OCI-LY3 (cell line): ENCODE measurements around the gene SORCS3.

Experiments used
- H2AFZ ChIP-seq: fragments of 200-600, 300-600 bp; shearing (Covaris generic); 2 replicates; pipeline ENCODE4 v1.6.0; 2014; ENCODE audit warnings: antibody characterized with exemption, low read depth, low read length
- H3K27ac ChIP-seq: fragments of 200-600, 300-600 bp; sonication (generic); 2 replicates; pipeline ENCODE4 v1.5.1; 2014; ENCODE audit warnings: mild to moderate bottlenecking, low read length, moderate library complexity, mixed read lengths
- H3K27me3 ChIP-seq: fragments of 200-600, 300-600 bp; sonication (generic); 2 replicates; pipeline ENCODE4 v1.6.1; 2014; ENCODE audit warnings: low read depth, low read length, mixed read lengths
- H3K36me3 ChIP-seq: fragments of 200-600, 300-600 bp; sonication (generic); replicated peaks from 2 replicates; pipeline ENCODE3; 2014; ENCODE audit warnings: low read depth, low read length, mixed read lengths
- H3K4me1 ChIP-seq: fragments of 300-600, 200-600 bp; sonication (generic); 2 replicates; pipeline ENCODE4 v1.6.1; 2014; ENCODE audit warnings: low read length, mixed read lengths
- H3K4me2 ChIP-seq: fragments of 200-600, 300-600 bp; sonication (generic); 2 replicates; pipeline ENCODE4 v1.6.1; 2014; ENCODE audit warnings: low read length, mixed read lengths
- H3K4me3 ChIP-seq: fragments of 300-600, 200-600 bp; sonication (generic); 2 replicates; pipeline ENCODE4 v1.5.1; 2014; ENCODE audit warnings: antibody characterized with exemption, mild to moderate bottlenecking, low read length, moderate library complexity
- H3K79me2 ChIP-seq: fragments of 300-600, 200-600 bp; shearing (Covaris generic); 2 replicates; pipeline ENCODE4 v1.6.1; 2014; ENCODE audit warnings: mild to moderate bottlenecking, low read length, mixed read lengths
- H3K9ac ChIP-seq: fragments of 300-600, 200-600 bp; shearing (Covaris generic); 2 replicates; pipeline ENCODE4 v1.6.0; 2014; ENCODE audit warnings: mild to moderate bottlenecking, low read length, moderate library complexity
- H3K9me3 ChIP-seq: fragments of 200-600, 300-600 bp; shearing (Covaris generic); 2 replicates; pipeline ENCODE4 v1.6.1; 2014; ENCODE audit warnings: low read length, mixed read lengths; ENCODE audit not compliant: insufficient read depth
- H4K20me1 ChIP-seq: fragments of 200-600, 300-600 bp; sonication (generic); 2 replicates; pipeline ENCODE4 v1.6.1; 2016; ENCODE audit warnings: low read length, mixed read lengths; ENCODE audit not compliant: insufficient read depth
- CTCF ChIP-seq: fragments of 200-600, 300-600 bp; sonication (generic); IDR thresholded peaks from 2 replicates; pipeline ENCODE4 v1.5.1; 2014; ENCODE audit warnings: antibody characterized with exemption, low read length, low read depth
- EZH2phosphoT487 ChIP-seq: fragments of 200-600 bp; shearing (Covaris generic); IDR thresholded peaks from 2 replicates; pipeline ENCODE4 v1.6.1; 2018; ENCODE audit warnings: antibody characterized with exemption, mixed run types, low read depth

The SORCS3 gene

GRCh38 chr10:104657457-104657856 is 16.4 kb downstream of the SORCS3 start:
- no peaks in the 10 kb centered on the region for H3K4me1 ChIP-seq
- H3K36me3 ChIP-seq, result no peaks in the 10 kb centered on the region
- no peak overlapping the region for H3K27ac ChIP-seq
- TF ChIP-seq CTCF, result no peak
- TF ChIP-seq EZH2phosphoT487, result no peak
- no peak overlapping the region for H3K4me2 ChIP-seq
- H3K79me2 ChIP-seq, result no peaks in the 10 kb centered on the region
- H3K9me3 ChIP-seq, result no peaks in the 10 kb centered on the region
- no peak overlapping the region for H2AFZ ChIP-seq
- no peak overlapping the region for H3K4me3 ChIP-seq
- no peaks in the 10 kb centered on the region; the same call in 1 of the 2 replicates for H3K27me3 ChIP-seq
- no peak overlapping the region for H3K9ac ChIP-seq
- no peaks in the 10 kb centered on the region for H4K20me1 ChIP-seq

GRCh38 chr10:104658067-104658466 is 17.0 kb downstream of the SORCS3 start:
- Histone ChIP-seq H3K79me2 (no peaks in the 10 kb centered on the region), H3K4me2 (no peak overlapping the region), H3K4me3 (no peak overlapping the region), H3K4me1 (no peaks in the 10 kb centered on the region), H3K27me3 (no peaks in the 10 kb centered on the region; the same call in 1 of the 2 replicates), H2AFZ (no peak overlapping the region), H3K9ac (no peak overlapping the region), H3K27ac (no peak overlapping the region), H4K20me1 (no peaks in the 10 kb centered on the region), H3K9me3 (no peaks in the 10 kb centered on the region), H3K36me3 (no peaks in the 10 kb centered on the region)
- no peak for TF ChIP-seq CTCF
- no peak for TF ChIP-seq EZH2phosphoT487

- H3K4me1 ChIP-seq, result no peaks in the 10 kb centered on the region
- H4K20me1 ChIP-seq, result no peaks in the 10 kb centered on the region
- no peak overlapping the region for H2AFZ ChIP-seq
- H3K9me3 ChIP-seq, result no peaks in the 10 kb centered on the region
- no peak overlapping the region for H3K9ac ChIP-seq
- H3K27ac ChIP-seq, result no peak overlapping the region
- no peaks in the 10 kb centered on the region; the same call in 1 of the 2 replicates for H3K27me3 ChIP-seq
- no peak overlapping the region for H3K4me2 ChIP-seq
- TF ChIP-seq CTCF (no peak), EZH2phosphoT487 (no peak)
- H3K79me2 ChIP-seq, result no peaks in the 10 kb centered on the region
- no peak overlapping the region for H3K4me3 ChIP-seq
- no peaks in the 10 kb centered on the region for H3K36me3 ChIP-seq
Measured at GRCh38 chr10:104659809-104660208, 18.7 kb downstream of the SORCS3 start.

GRCh38 chr10:104663076-104663475 is 22.0 kb downstream of the SORCS3 start:
- H4K20me1 ChIP-seq, result no peaks in the 10 kb centered on the region
- no peak overlapping the region for H2AFZ ChIP-seq
- TF ChIP-seq CTCF, result no peak
- TF ChIP-seq EZH2phosphoT487, result no peak
- H3K4me3 ChIP-seq, result no peak overlapping the region
- no peak overlapping the region for H3K9ac ChIP-seq
- no peak overlapping the region for H3K4me2 ChIP-seq
- H3K27ac ChIP-seq, result no peak overlapping the region
- H3K79me2 ChIP-seq, result no peaks in the 10 kb centered on the region
- no peaks in the 10 kb centered on the region for H3K27me3 ChIP-seq
- no peaks in the 10 kb centered on the region for H3K4me1 ChIP-seq
- no peaks in the 10 kb centered on the region for H3K36me3 ChIP-seq
- H3K9me3 ChIP-seq, result no peaks in the 10 kb centered on the region
